Activated T-cell treated with anti-CD3 and anti-CD28 coated beads, Interleukin-2, amount 50 U/mL, for 48 hours (primary cell): Measurements from ENCODE around the gene RAB11FIP3.

Source experiments
- DNase-seq, 2 experiments: peaks; one replicate each; pipeline ENCODE4 v3.0.0-alpha.2; 2020

The RAB11FIP3 gene

DNA sequence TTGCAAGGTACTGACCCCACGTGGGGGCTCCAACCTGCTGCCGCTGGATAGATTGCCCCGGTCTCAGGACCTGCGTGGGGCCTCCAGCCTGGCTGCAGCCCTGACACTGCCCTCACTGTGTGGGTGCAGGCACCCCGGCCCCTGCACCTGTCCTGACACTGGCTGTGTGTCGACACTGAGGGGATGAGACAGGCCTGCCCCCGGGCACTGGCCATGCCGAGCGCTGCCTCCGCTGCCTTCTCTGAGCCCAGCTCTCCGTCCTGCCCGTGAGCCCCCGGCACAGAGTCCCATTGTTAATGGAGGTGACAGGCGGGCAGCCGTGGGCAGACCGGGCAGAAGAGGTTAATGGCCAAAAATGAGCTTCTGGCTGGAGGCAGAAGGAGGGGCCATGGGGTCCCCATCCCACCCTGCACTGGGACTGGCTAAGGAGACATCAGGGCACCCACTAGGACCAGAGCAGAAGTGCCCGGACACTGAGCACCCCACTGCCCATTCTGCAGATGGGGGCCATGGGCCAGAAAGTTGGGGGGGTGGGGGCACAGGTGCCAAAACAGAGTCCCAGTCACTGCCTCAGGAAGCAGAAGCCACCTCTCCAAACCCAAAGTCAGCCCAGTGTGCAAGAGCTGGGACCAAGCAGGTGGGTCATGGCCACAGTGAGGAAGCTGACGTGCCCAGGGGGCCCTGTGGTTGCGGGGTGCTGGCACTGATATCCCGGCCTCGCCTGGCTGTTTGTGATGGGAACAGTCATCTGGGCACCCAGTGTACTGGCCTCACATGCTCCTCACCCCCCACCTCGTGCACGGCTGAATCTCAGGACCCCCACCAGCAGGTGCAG, 132.2 kb downstream of the RAB11FIP3 start:
- DNase-seq = no peak

GRCh38 chr16:558298-559020, 133.0 kb downstream of the RAB11FIP3 start:
- no peak for DNase-seq

- no peak for DNase-seq
These were observed 133.6 kb downstream of the RAB11FIP3 start for GRCh38 chr16:559021-559380.

DNA sequence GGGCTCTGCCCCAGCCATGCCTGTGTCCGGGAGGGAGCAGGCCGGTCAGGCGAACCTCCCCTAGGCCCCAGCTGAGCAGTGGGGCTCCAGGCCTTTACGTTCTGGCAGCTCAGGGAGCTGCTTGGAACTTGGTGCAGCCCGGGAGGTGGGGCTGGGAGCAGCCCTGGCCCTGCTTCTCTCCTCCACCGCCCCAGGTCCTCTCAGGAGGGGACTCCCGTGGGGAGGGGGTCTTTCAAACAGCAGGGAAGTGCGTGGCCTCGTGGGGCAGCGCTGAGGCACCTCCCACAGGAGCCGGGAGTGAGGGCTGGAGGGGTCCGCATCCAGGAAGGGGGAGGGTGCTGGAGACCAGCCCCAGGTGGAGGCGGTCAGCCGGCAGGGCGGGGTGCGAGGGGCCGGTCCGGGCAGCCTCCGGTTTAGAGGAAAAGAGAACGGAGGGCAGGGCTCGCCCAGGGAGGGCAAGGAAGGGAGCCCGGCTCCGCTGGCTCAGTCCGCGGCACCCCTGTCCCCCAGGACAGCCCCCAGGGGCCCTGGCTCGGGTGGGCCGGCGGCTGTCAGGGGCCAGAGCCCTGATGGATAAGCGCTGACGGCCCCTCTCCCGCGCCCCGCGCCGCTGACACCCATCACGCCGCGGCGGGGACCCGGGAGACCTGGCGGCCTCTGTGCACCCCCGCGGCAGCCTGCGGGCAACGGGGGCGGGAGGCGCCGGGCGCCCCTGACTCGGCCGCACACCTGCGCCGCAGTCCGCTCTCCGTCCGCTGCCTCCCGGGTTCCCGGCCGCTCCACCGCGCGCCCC, 134.2 kb downstream of the RAB11FIP3 start:
- DNase-seq = no peak

GRCh38 chr16:560204-560700, 134.8 kb downstream of the RAB11FIP3 start, which contains the start of gene PRR35:
Gene PRR35 (plus strand): TSS chr16:560394. CDS start chr16:563295, 2,901 bp downstream.
- DNase-seq = no peak

- no peak for DNase-seq
These were observed 135.4 kb downstream of the RAB11FIP3 start for GRCh38 chr16:560701-561412.

- no peak for DNase-seq
These were observed 136.0 kb downstream of the RAB11FIP3 start for GRCh38 chr16:561413-561794.

DNA sequence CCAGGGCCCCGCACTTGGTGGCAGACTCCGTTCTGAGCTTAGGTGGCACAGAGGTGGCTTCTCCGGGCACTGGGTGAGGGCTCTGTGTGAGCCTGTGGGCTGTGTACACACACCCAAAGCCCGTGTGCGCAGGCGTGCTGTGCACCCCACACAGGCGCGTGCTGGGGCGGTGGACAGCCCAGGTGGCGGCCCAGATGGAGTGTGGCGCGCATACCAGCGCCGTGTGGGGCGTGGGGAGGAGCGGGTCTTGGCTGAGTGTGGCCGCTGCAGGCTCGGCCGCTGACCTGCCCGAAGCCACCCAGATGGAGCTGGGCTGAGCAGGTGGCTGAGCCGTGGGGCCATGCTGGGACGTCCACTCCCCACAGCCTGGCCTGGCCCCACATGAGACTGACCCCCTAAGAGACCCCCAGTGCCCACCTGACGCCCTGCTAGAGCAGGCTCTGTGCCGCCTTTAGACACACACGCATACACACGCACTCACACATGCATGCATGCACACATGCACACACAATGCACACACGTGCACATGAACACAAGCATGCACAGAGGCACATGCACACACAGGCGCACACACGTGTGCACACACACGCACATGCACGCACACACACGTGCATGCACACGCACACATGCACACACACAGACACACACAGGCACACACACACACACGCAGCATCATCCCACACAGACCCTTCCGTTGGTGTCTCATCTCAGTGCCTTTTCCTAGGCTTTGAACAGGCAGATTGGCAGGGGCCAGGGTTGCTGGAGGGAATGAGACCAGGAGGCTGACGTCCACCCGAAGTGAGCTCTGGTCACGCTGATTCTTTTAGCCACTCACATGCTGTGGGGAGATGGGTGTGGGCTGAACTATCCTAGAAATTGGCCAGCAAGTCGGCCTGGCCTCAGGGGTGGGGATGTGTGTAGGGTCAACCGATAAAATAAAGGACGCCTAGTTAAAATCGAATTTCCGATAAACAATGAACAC, 136.8 kb downstream of the RAB11FIP3 start:
- DNase-seq = no peak

- DNase-seq = no peak
These were observed 137.7 kb downstream of the RAB11FIP3 start for GRCh38 chr16:563072-563644.

GRCh38 chr16:564690-565418, 139.4 kb downstream of the RAB11FIP3 start:
- DNase-seq = no peak

- no peak for DNase-seq
These were observed 140.2 kb downstream of the RAB11FIP3 start for GRCh38 chr16:565419-566330.

GRCh38 chr16:566475-567372, 141.3 kb downstream of the RAB11FIP3 start, which contains the start of gene NHLRC4:
Gene NHLRC4 (plus strand): TSS chr16:567005. CDS start chr16:568048, 1,043 bp downstream.
- peak; percentile 67 to 71 for DNase-seq

DNA sequence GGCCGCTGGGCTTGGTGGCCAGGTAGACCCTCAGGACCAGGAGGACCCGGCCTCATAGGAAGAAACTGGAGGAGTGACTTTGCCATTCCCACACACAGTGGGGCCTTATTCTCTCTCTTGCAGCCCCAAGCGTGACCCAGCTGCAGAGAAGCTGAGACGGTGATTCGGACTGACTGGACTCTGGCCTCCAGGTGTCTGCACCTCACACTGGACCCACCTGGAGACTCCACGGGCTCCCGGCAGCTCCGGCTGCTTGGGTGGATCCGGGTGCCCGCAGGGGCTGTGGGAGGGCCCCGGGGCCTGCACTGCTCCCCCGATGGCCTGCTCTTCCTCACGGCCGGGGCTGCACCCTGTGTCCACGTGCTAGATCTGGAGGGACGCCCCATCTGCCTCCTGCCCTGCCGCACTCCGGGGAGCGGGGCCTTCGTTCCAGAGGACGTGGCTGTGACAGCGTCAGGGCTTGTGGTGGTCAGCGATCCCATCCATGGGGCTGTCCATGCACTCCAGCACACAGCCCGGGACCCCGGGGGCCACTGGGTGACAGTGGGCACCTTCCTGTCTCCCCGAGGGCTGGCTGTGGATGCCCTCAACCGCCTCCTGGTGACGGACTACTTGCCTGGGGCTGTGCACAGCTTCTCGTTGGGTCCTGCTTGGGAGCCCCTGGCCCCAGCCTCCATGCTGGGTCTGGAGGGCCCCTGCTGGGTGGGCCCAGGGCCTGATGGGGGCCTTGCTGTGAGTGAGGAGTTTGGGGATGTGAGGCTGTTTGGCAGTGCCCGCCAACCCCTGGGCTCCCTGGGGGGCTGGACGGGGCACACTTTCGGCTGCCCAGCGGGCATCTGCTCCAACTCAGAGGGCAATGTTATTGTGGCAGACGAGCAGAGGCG, 142.2 kb downstream of the RAB11FIP3 start:
- DNase-seq = no peak

DNA sequence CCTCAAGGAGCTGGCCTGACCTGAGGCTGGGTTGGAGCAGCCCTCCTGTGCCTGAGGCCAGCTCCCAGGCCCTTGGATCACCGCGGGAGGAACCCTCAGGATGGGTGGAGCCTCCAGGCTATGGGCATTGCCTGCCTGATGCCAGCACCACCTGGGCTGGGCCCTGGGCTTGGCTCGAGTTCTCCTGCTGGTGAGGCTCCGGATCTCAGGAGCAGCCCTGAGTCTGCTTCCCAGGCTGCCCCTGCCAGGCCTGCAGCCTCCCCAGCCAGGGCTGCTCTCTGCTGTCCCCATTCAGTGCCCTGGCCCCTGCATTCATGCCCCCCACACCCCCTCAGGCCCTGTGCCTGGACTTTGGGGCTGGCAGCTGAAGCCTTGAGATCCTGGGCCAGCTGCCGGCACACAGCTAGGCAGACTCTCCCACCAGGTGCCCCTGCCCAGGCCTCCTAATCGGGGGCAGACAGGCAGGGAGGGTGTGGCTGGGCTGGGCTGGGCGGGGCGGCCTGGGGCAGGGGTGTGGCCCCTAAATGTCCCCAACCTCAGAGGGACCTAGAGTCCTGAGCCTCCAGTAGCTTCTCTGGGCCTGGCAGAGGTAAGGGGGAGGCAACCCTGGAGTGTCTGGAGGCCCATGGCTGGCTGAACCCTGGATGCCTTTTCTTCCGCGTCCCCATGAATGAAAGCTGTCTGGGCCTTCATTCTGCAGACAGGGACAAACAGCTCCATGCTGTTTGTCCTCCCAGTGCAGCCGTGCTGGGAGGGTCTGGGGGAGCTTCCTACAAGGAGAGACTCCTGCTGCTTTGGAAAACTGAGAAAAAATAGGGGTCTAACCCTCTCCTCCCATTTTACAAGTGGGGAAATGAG, 143.2 kb downstream of the RAB11FIP3 start:
- DNase-seq = no peak

DNA sequence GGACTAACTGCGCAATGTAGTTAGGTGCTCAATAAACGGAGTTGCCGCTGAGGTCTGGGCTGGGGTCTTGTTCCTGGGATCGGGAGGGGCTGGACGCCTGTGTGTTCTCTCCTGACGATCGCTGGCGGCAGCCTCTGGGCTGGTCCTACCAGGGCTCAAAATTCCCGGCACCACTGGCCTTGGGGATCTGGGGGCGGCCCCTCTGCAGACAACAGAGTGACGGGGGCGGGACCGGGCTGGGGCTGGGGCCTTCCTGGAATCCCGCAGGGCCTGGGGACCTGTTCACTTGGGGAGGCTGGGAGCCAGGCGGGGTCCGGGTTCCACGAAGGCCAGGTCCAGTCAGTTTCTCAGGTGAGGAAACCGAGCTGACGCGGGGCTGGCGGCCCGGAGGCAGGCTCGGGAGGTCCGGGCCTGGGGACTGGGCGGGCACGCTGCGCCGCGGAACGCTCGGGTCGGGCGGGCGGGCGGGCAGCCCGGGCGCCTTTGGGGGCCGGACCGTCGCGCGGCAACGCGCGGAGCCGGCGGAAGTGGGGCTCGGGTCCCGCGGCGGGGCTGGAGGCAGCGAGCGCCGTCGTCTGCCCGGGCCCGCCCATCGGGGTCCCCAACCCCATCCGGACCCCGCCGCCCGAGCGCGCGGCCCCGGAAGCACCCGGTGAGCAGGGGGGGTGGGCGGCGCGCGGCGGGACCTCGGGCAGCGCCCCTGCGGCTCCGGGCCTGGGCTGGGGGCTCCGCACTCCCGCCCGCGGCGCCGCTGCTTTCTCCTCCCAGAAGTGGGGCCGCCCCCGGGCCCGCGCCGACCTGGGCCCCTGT, 144.2 kb downstream of the RAB11FIP3 start, which contains the start of gene PIGQ:
Gene PIGQ, plus strand, starts transcription at position 524 of the 810 bp plus-strand sequence. CDS start 4,107 bp downstream, outside the sequence.
- DNase-seq = peak; percentile 80 to 86
